Measurements from ENCODE around the gene GXYLT2.

- TF ChIP-seq CTCF (IDR thresholded peaks at IDR 0.05) = no peak
- TF ChIP-seq POLR2AphosphoS5 (IDR thresholded peaks at IDR 0.05; ENCODE audit: low read depth, low read length) = no peak
- no peak for TF ChIP-seq REST (IDR thresholded peaks at IDR 0.05; ENCODE audit: insufficient read depth in 1 of 2, low read depth in 2 of 2, low read length in 1 of 2)
- no peak for TF ChIP-seq SIN3A (IDR thresholded peaks at IDR 0.05; ENCODE audit: borderline replicate concordance, insufficient read depth, low read depth, low read length)
Observed at GRCh38 chr3:72959336-72959735, 71.5 kb downstream of the GXYLT2 start.
